ENCODE data around the gene PAM. TPM values are rescaled to one million over a fixed set of nuclear protein-coding genes. Genes with fewer than 3 reads are reported as not detected.

The PAM gene
- total and polyA plus RNA-seq, 2 of the 8 experiments (the other 6 are each of a cell fraction or from before 2014, with no cell fraction given), result 30.4 to 67.8 TPM

- no peak overlapping the region for H3K14ac ChIP-seq (ENCODE audit: insufficient read length)
- no peaks in the 10 kb centered on the region for H3K23me2 ChIP-seq (ENCODE audit: low read depth, low read length)
- H2AK5ac ChIP-seq (ENCODE audit: low read depth, low read length), result no peak overlapping the region; the same call in 1 of the 2 replicates
- H3K56ac ChIP-seq (replicated peaks; ENCODE audit: insufficient read length, low read depth, low read length), result no peak overlapping the region
- H2BK5ac ChIP-seq (ENCODE audit: low read depth, low read length), result no peak overlapping the region
- no peaks in the 10 kb centered on the region for H3K79me2 ChIP-seq (ENCODE audit: control insufficient read depth in 1 of 2, insufficient read depth in 2 of 2, low read length in 2 of 2)
- no peak overlapping the region for H2BK15ac ChIP-seq (ENCODE audit: low read length)
- FAIRE-seq, result peak; percentile 84
- no peak overlapping the region for H3K23ac ChIP-seq (ENCODE audit: insufficient read length)
- no peak overlapping the region for H2BK20ac ChIP-seq (ENCODE audit: low read length)
- no peak overlapping the region for H3K18ac ChIP-seq (ENCODE audit: extremely low read depth, low read length)
- POLR2A ChIA-PET (ENCODE audit: partially characterized antibody), result interaction anchor here (1.3 kb wide), 1 partner anchor 9 kb away, joined by 4 read pairs; no protein-coding TSS in a partner anchor
- 0 out of 2 replicates have a peak, but pooled peaks cover 2% of the 10 kb centered on the region for H3K79me1 ChIP-seq (ENCODE audit: low read depth, low read length)
- H4K20me1 ChIP-seq (replicated peaks in 1 of 2; ENCODE audit: control insufficient read depth in 1 of 2, insufficient read depth in 2 of 2, low read length in 2 of 2), result no peaks in the 10 kb centered on the region
- H3K27ac ChIP-seq (ENCODE audit: low read depth, low read length), result no peak overlapping the region
- H3K9ac ChIP-seq (replicated peaks in 1 of 4; ENCODE audit: extremely low read depth in 1 of 4, low read depth in 3 of 4, low read length in 3 of 4), result no peak overlapping the region
- no peak overlapping the region for H4K91ac ChIP-seq (replicated peaks; ENCODE audit: insufficient read length, low read length)
- no peaks in the 10 kb centered on the region for H3K27me3 ChIP-seq (replicated peaks in 1 of 4; ENCODE audit: control insufficient read depth in 3 of 4, extremely low read depth in 1 of 4, insufficient read depth in 3 of 4, low read length in 3 of 4)
- no peaks in the 10 kb centered on the region for H3K36me3 ChIP-seq (ENCODE audit: control insufficient read depth in 2 of 4, insufficient read depth in 4 of 4, low read length in 3 of 4)
- H3K4ac ChIP-seq (replicated peaks; ENCODE audit: insufficient read length, low read depth, low read length), result no peak overlapping the region
- no peak overlapping the region for H3K4me3 ChIP-seq (ENCODE audit: extremely low read depth in 1 of 4, insufficient read depth in 2 of 4, low read depth in 3 of 4, low read length in 4 of 4)
- no peak overlapping the region for H4K8ac ChIP-seq (ENCODE audit: extremely low read depth, insufficient read depth, low read length)
- TF ChIP-seq KDM1A (IDR thresholded peaks at IDR 0.05; ENCODE audit: borderline replicate concordance, low read length), result no peak
- TF ChIP-seq CEBPB (IDR thresholded peaks at IDR 0.05; ENCODE audit: low read depth, low read length), result no peak
- no peak for TF ChIP-seq NRF1 (IDR thresholded peaks at IDR 0.05; ENCODE audit: low read depth, low read length)
- TF ChIP-seq SIRT6 (IDR thresholded peaks at IDR 0.05; ENCODE audit: low read length), result no peak
- TF ChIP-seq FOSL1 (IDR thresholded peaks at IDR 0.05; ENCODE audit: insufficient read depth, low read depth, low read length), result no peak
- TF ChIP-seq EZH2 (IDR thresholded peaks at IDR 0.05; ENCODE audit: low read depth, low read length, severe bottlenecking), result no peak
- no peak for TF ChIP-seq EGR1 (IDR thresholded peaks at IDR 0.05; ENCODE audit: borderline replicate concordance, low read depth, low read length)
- no peak for TF ChIP-seq CTBP2 (IDR thresholded peaks at IDR 0.05; ENCODE audit: borderline replicate concordance, insufficient read depth, insufficient read length, low read length)
- TF ChIP-seq POU5F1 (IDR thresholded peaks at IDR 0.05; ENCODE audit: low read depth, low read length), result no peak
- no peak overlapping the region for H4K5ac ChIP-seq (ENCODE audit: insufficient read length, low read depth, low read length)
- H2BK120ac ChIP-seq (replicated peaks; ENCODE audit: low read depth, low read length), result no peak overlapping the region
- peaks cover 0 to 9% (median 2%) of the 10 kb centered on the region in 4 experiments; a peak in 4 of 7 replicates for H3K4me1 ChIP-seq (replicated peaks in 1 of 4; ENCODE audit: control insufficient read depth in 3 of 4, insufficient read depth in 4 of 4, low read length in 3 of 4)
- DNase-seq (ENCODE audit: low read depth in 1 of 2, low spot score in 2 of 2), result no peak
- H2BK12ac ChIP-seq (ENCODE audit: low read depth, low read length), result no peak overlapping the region
- H3K9me3 ChIP-seq (ENCODE audit: insufficient read depth in 2 of 2, low read depth in 1 of 2, low read length in 1 of 2), result no peaks in the 10 kb centered on the region
- no peak overlapping the region for H3K4me2 ChIP-seq (ENCODE audit: insufficient read depth in 1 of 2, low read depth in 2 of 2, low read length in 2 of 2)
- 70% methylated on average over 7 of the region's 7 CpGs; no CpG with 5 or more reads in 1 of the 2 experiments for WGBS, 2 experiments (ENCODE audit: extremely low coverage in 1 of 2, insufficient coverage in 1 of 2, insufficient read length in 1 of 2, insufficient replicate concordance in 2 of 2, low coverage in 1 of 2, low lambda C conversion rate in 2 of 2, missing lambda C conversion rate in 1 of 2)
- CTCF ChIA-PET (ENCODE audit: partially characterized antibody), result no interaction called here
- no peak overlapping the region for H2AFZ ChIP-seq (ENCODE audit: low read length)
Observed at GRCh38 chr5:102807878-102808502, 52.9 kb downstream of the PAM start.

Measured in H1 (cell line).